ENCODE results near the gene PAPPA2.

- TF ChIP-seq, protein P1, sequence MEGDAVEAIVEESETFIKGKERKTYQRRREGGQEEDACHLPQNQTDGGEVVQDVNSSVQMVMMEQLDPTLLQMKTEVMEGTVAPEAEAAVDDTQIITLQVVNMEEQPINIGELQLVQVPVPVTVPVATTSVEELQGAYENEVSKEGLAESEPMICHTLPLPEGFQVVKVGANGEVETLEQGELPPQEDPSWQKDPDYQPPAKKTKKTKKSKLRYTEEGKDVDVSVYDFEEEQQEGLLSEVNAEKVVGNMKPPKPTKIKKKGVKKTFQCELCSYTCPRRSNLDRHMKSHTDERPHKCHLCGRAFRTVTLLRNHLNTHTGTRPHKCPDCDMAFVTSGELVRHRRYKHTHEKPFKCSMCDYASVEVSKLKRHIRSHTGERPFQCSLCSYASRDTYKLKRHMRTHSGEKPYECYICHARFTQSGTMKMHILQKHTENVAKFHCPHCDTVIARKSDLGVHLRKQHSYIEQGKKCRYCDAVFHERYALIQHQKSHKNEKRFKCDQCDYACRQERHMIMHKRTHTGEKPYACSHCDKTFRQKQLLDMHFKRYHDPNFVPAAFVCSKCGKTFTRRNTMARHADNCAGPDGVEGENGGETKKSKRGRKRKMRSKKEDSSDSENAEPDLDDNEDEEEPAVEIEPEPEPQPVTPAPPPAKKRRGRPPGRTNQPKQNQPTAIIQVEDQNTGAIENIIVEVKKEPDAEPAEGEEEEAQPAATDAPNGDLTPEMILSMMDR (IDR thresholded peaks at IDR 0.05), result no peak
- no peak for TF ChIP-seq POLR2A (IDR thresholded peaks at IDR 0.05)
Measured at GRCh38 chr1:176456795-176457194, 6.2 kb upstream of the PAPPA2 start.

All from right lobe of liver (tissue), 4 donors.